CD8-positive, alpha-beta memory T cell (primary cell): ENCODE results near the gene PTPRJ. TPM values are rescaled to one million over a fixed set of nuclear protein-coding genes. Genes with fewer than 3 reads are reported as not detected.

ENCODE experiments used
- CTCF ChIA-PET: fragments of 350-600 bp; sonication (Branson Sonifier 250); formaldehyde crosslinking; loops from one replicate; lab custom pipeline; 2021; ENCODE audit warnings: antibody characterized with exemption; lab: Charles Lee
- POLR2A ChIA-PET: fragments of 350-600 bp; sonication (Branson Sonifier 250); formaldehyde crosslinking; loops from one replicate; lab custom pipeline; 2021; ENCODE audit warnings: antibody characterized with exemption; lab: Charles Lee
- DNase-seq, 5 donors: peaks; one replicate each; pipeline versions ENCODE4 v3.0.0 to v3.0.0-alpha.2; 2020 to 2022; ENCODE audit warnings: mixed read lengths in 1 of 5
- H3K27ac ChIP-seq: one replicate; pipeline ENCODE4 v1.7.0; 2013; ENCODE audit warnings: low read depth, mild to moderate bottlenecking, low read length, moderate library complexity
- H3K27me3 ChIP-seq: 2 replicates; pipeline ENCODE4 v1.7.0; 2013; ENCODE audit warnings: low read length, mild to moderate bottlenecking; ENCODE audit not compliant: insufficient read depth, poor library complexity, severe bottlenecking
- H3K36me3 ChIP-seq: 2 replicates; pipeline ENCODE4 v1.7.0; 2013; ENCODE audit warnings: mild to moderate bottlenecking, low read length, moderate library complexity; ENCODE audit not compliant: insufficient read depth
- H3K4me1 ChIP-seq: 2 replicates; pipeline ENCODE4 v1.7.0; 2013; ENCODE audit warnings: mild to moderate bottlenecking, low read length, moderate library complexity; ENCODE audit not compliant: insufficient read depth
- H3K4me3 ChIP-seq: 2 replicates; pipeline ENCODE4 v1.7.0; 2013; ENCODE audit warnings: mild to moderate bottlenecking, low read length
- H3K9me3 ChIP-seq: 2 replicates; pipeline ENCODE4 v1.7.0; 2013; ENCODE audit warnings: mild to moderate bottlenecking, low read length
- H3K27ac Mint-ChIP-seq, 8 donors: one replicate each; pipeline ENCODE4 v1.8.0; 2020 to 2021; ENCODE audit warnings: mixed read lengths in 8 of 8, mild to moderate bottlenecking in 6 of 8, inconsistent platforms in 3 of 8, moderate library complexity in 3 of 8
- H3K27me3 Mint-ChIP-seq, 2 donors: one replicate each; pipeline ENCODE4 v1.8.0; 2020 to 2021; ENCODE audit warnings: mixed read lengths in 2 of 2, mild to moderate bottlenecking in 1 of 2, moderate library complexity in 1 of 2
- H3K36me3 Mint-ChIP-seq, 3 donors: one replicate each; pipeline ENCODE4 v1.8.0; 2020 to 2021; ENCODE audit warnings: mixed read lengths in 3 of 3, inconsistent platforms in 1 of 3, mild to moderate bottlenecking in 1 of 3
- H3K4me1 Mint-ChIP-seq, 3 donors: one replicate each; pipeline ENCODE4 v1.8.0; 2020 to 2021; ENCODE audit warnings: mixed read lengths in 3 of 3, inconsistent platforms in 1 of 3, mild to moderate bottlenecking in 1 of 3
- H3K4me3 Mint-ChIP-seq, 7 donors: one replicate each; pipeline ENCODE4 v1.8.0; 2020 to 2021; ENCODE audit warnings: mixed read lengths in 7 of 7, mild to moderate bottlenecking in 6 of 7, moderate library complexity in 4 of 7, inconsistent platforms in 2 of 7
- H3K9me3 Mint-ChIP-seq, 5 donors: one replicate each; pipeline ENCODE4 v1.8.0; 2020 to 2022; ENCODE audit warnings: mixed read lengths in 5 of 5, mild to moderate bottlenecking in 3 of 5, moderate library complexity in 2 of 5, inconsistent platforms in 1 of 5
- polyA plus RNA-seq: library from polyadenylated mRNA; unstranded; fragments of 300-500 nt; fragmentation: Illumina TruSeq; gene quantifications from one replicate; pipeline ENCODE4 v1.2.3, GENCODE V29; 2021
- total RNA-seq, 2 experiments: library from RNA; stranded (reverse); gene quantifications; one replicate each; pipeline ENCODE4 v1.2.3, GENCODE V29; 2021

Gene PTPRJ
- total and polyA plus RNA-seq, 3 experiments from 2014 or later: 16.0 to 25.6 (median 25.1) TPM

GRCh38 chr11:48106166-48106565 is 125.8 kb downstream of the PTPRJ start:
- Mint-ChIP-seq H3K27me3 (no peaks in the 10 kb centered on the region), H3K27ac (peak overlapping the region; percentile 12 to 81 (median 60)), H3K9me3 (no peaks in the 10 kb centered on the region), H3K4me1 (peaks cover 63 to 85% (median 78%) of the 10 kb centered on the region in 3 donors), H3K36me3 (peaks cover 0 to 1% (median 0%) of the 10 kb centered on the region in 3 donors), H3K4me3 (peak overlapping the region in 2 of 7 donors; percentile 25 to 37)
- H3K36me3 ChIP-seq: no peaks in the 10 kb centered on the region
- POLR2A ChIA-PET: no interaction called here
- no peaks in the 10 kb centered on the region for H3K9me3 ChIP-seq
- no peak overlapping the region for H3K4me3 ChIP-seq
- DNase-seq: no peak
- CTCF ChIA-PET: interaction anchor here (11.1 kb wide), 1 partner anchor 171 kb away, joined by 210 read pairs; no protein-coding TSS in a partner anchor
- H3K27ac ChIP-seq: no peak overlapping the region
- H3K27me3 ChIP-seq: no peaks in the 10 kb centered on the region
- H3K4me1 ChIP-seq: peaks cover 37% of the 10 kb centered on the region

- H3K4me3 Mint-ChIP-seq: peak overlapping the region; percentile 0 to 68 (median 56)
- DNase-seq: no peak
These were observed 126.9 kb downstream of the PTPRJ start for GRCh38 chr11:48107188-48107704.

GRCh38 chr11:48108231-48109045 is 128.1 kb downstream of the PTPRJ start:
- Mint-ChIP-seq H3K4me3 (peak overlapping the region; percentile 14 to 75 (median 40)), H3K27me3 (no peaks in the 10 kb centered on the region), H3K36me3 (peaks cover 3 to 19% (median 3%) of the 10 kb centered on the region in 3 donors), H3K4me1 (peaks cover 50 to 62% (median 56%) of the 10 kb centered on the region in 3 donors), H3K9me3 (no peaks in the 10 kb centered on the region), H3K27ac (peak overlapping the region; percentile 45 to 94 (median 86))
- Histone ChIP-seq H3K27me3 (no peaks in the 10 kb centered on the region), H3K9me3 (no peaks in the 10 kb centered on the region), H3K27ac (no peak overlapping the region), H3K4me1 (peaks cover 37% of the 10 kb centered on the region), H3K4me3 (no peak overlapping the region), H3K36me3 (no peaks in the 10 kb centered on the region)
- ChIA-PET CTCF (interaction anchor here (0.6 to 11.1 kb wide), 26 partner anchors 8 to 254 kb away, joined by 3 to 210 read pairs (median 4); no protein-coding TSS in a partner anchor), POLR2A (interaction anchor here (0.6 to 1.8 kb wide), 5 partner anchors 13 to 260 kb away, joined by 3 to 5 read pairs (median 3); partner anchors contain the start of gene NUP160)
- DNase-seq: no peak

More at GRCh38 chr11:48107188-48107704, 126.9 kb downstream of the PTPRJ start:
- ChIA-PET CTCF (interaction anchor here (0.6 to 11.1 kb wide), 9 partner anchors 9 to 197 kb away, joined by 3 to 210 read pairs (median 5); no protein-coding TSS in a partner anchor), POLR2A (no interaction called here)
- H3K9me3 Mint-ChIP-seq: no peaks in the 10 kb centered on the region
- Histone ChIP-seq H3K36me3 (no peaks in the 10 kb centered on the region), H3K27ac (no peak overlapping the region), H3K9me3 (no peaks in the 10 kb centered on the region), H3K4me1 (peaks cover 37% of the 10 kb centered on the region), H3K27me3 (no peaks in the 10 kb centered on the region), H3K4me3 (no peak overlapping the region)
- H3K27me3 Mint-ChIP-seq: no peaks in the 10 kb centered on the region
- H3K27ac Mint-ChIP-seq: peak overlapping the region; percentile 83 to 94 (median 88)
- H3K36me3 Mint-ChIP-seq: peaks cover under 1 to 9% (median under 1%) of the 10 kb centered on the region in 3 donors
- peaks cover 56 to 74% (median 68%) of the 10 kb centered on the region in 3 donors for H3K4me1 Mint-ChIP-seq

- no peaks in the 10 kb centered on the region for H3K27me3 Mint-ChIP-seq
These were observed 128.8 kb downstream of the PTPRJ start for GRCh38 chr11:48109046-48109666.

DNA sequence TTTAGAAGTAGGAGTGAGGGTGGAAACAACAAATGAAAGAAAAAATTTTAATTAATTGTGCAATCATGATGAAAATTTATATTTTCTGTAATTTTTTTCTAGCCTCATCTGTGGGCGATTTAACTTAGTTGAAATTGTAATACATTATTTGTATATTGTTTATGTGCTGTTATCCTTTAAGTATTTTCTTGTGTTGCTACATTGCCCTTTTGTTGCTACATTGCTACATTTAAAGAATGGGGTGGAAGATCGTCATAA is 130.1 kb downstream of the PTPRJ start:
- Histone ChIP-seq H3K4me1 (peaks cover 36% of the 10 kb centered on the region), H3K9me3 (peaks cover 10% of the 10 kb centered on the region), H3K4me3 (no peak overlapping the region), H3K27me3 (no peaks in the 10 kb centered on the region), H3K36me3 (peaks cover 5% of the 10 kb centered on the region), H3K27ac (no peak overlapping the region)
- Mint-ChIP-seq H3K27me3 (no peaks in the 10 kb centered on the region), H3K36me3 (peaks cover 14 to 31% (median 14%) of the 10 kb centered on the region in 3 donors), H3K9me3 (peaks cover 8 to 11% (median 11%) of the 10 kb centered on the region in 5 donors), H3K4me3 (no peak overlapping the region), H3K27ac (peak overlapping the region in 1 of 8 donors; percentile 17), H3K4me1 (peaks cover 42 to 46% (median 46%) of the 10 kb centered on the region in 3 donors)
- ChIA-PET CTCF (interaction anchor here (0.8 to 11.1 kb wide), 8 partner anchors 10 to 225 kb away, joined by 3 to 210 read pairs (median 8); no protein-coding TSS in a partner anchor), POLR2A (interaction anchor here (1.8 kb wide), 1 partner anchor 176 kb away, joined by 5 read pairs; no protein-coding TSS in a partner anchor)
- DNase-seq: no peak

More at GRCh38 chr11:48109046-48109666, 128.8 kb downstream of the PTPRJ start:
- Mint-ChIP-seq H3K4me1 (peaks cover 46 to 56% (median 50%) of the 10 kb centered on the region in 3 donors), H3K36me3 (peaks cover 3 to 20% (median 3%) of the 10 kb centered on the region in 3 donors), H3K4me3 (peak overlapping the region; percentile 40 to 89 (median 78)), H3K27ac (peak overlapping the region; percentile 67 to 95 (median 91)), H3K9me3 (no peaks in the 10 kb centered on the region)
- peak in 2 of 5 donors; percentile 23 to 24 for DNase-seq
- CTCF ChIA-PET: interaction anchor here (0.6 to 11.1 kb wide), 24 partner anchors 9 to 255 kb away, joined by 3 to 210 read pairs (median 4); no protein-coding TSS in a partner anchor
- H3K36me3 ChIP-seq: no peaks in the 10 kb centered on the region
- peaks cover 37% of the 10 kb centered on the region for H3K4me1 ChIP-seq
- no peaks in the 10 kb centered on the region for H3K9me3 ChIP-seq
- H3K4me3 ChIP-seq: peak overlapping the region; percentile 46
- no peak overlapping the region for H3K27ac ChIP-seq
- POLR2A ChIA-PET: interaction anchor here (0.6 to 1.8 kb wide), 2 partner anchors 175 to 558 kb away, joined by 4 to 5 read pairs; no protein-coding TSS in a partner anchor
- no peaks in the 10 kb centered on the region for H3K27me3 ChIP-seq

GRCh38 chr11:48111891-48112290 is 131.5 kb downstream of the PTPRJ start:
- H3K27ac ChIP-seq: no peak overlapping the region
- H3K4me3 Mint-ChIP-seq: no peak overlapping the region
- peaks cover 20 to 40% (median 22%) of the 10 kb centered on the region in 3 donors for H3K36me3 Mint-ChIP-seq
- peaks cover 23% of the 10 kb centered on the region for H3K4me1 ChIP-seq
- peaks cover 10 to 17% (median 11%) of the 10 kb centered on the region in 5 donors for H3K9me3 Mint-ChIP-seq
- DNase-seq: no peak
- POLR2A ChIA-PET: no interaction called here
- no peak overlapping the region for H3K27ac Mint-ChIP-seq
- no peaks in the 10 kb centered on the region for H3K27me3 Mint-ChIP-seq
- no peak overlapping the region for H3K4me3 ChIP-seq
- H3K4me1 Mint-ChIP-seq: peaks cover 32 to 41% (median 32%) of the 10 kb centered on the region in 3 donors
- peaks cover 10% of the 10 kb centered on the region for H3K9me3 ChIP-seq
- H3K36me3 ChIP-seq: peaks cover 5% of the 10 kb centered on the region
- no peaks in the 10 kb centered on the region for H3K27me3 ChIP-seq
- CTCF ChIA-PET: interaction anchor here (0.5 to 11.1 kb wide), 6 partner anchors 23 to 246 kb away, joined by 3 to 210 read pairs (median 4); no protein-coding TSS in a partner anchor

DNA sequence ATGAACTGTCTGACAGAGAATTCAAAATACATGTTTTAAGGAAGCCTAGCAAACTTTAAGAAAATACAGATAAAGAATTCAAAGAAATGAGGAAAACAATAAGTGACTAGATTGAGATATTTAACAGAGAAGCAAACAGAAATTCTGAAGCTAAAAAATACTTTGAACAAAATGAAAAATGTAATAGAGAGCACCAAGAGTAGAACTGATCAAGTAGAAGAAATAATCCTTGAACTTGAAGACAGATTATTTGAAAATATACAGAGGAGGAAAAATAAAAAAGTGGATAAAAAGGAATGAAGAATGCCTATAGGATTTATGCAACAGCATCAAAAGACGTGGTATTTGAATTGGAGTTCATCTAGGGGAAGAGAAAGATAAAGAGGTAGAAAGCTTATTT is 134.4 kb downstream of the PTPRJ start:
- ChIA-PET POLR2A (interaction anchor here (0.6 kb wide), 1 partner anchor 113 kb away, joined by 7 read pairs; no protein-coding TSS in a partner anchor), CTCF (no interaction called here)
- Histone ChIP-seq H3K9me3 (peaks cover 10% of the 10 kb centered on the region), H3K4me3 (no peak overlapping the region), H3K36me3 (peaks cover 5% of the 10 kb centered on the region), H3K27me3 (no peaks in the 10 kb centered on the region), H3K27ac (no peak overlapping the region), H3K4me1 (peaks cover 1% of the 10 kb centered on the region)
- Mint-ChIP-seq H3K4me3 (no peak overlapping the region), H3K36me3 (peaks cover 23 to 58% (median 25%) of the 10 kb centered on the region in 3 donors), H3K27ac (peak overlapping the region in 2 of 8 donors; percentile 42 to 65), H3K9me3 (peaks cover 10 to 17% (median 11%) of the 10 kb centered on the region in 5 donors), H3K4me1 (peaks cover 3 to 20% (median 9%) of the 10 kb centered on the region in 3 donors), H3K27me3 (no peaks in the 10 kb centered on the region)
- no peak for DNase-seq
